B cell (primary cell): ENCODE measurements around the gene PSMA1. TPM values are rescaled to one million over a fixed set of nuclear protein-coding genes. Genes with fewer than 3 reads are reported as not detected.

Experiments used
- ATAC-seq: fragments of 200-7000 bp; cut with Tn5 transposase; one replicate; pipeline ENCODE4 v1.10.0; 2021; ENCODE audit warnings: low read depth, mild to moderate bottlenecking, moderate number of reproducible peaks, moderate library complexity
- CTCF ChIA-PET: fragments of 350-600 bp; sonication (Branson Sonifier 250); formaldehyde crosslinking; loops from one replicate; lab custom pipeline; 2021; ENCODE audit warnings: antibody characterized with exemption, inconsistent platforms; lab: Charles Lee
- POLR2A ChIA-PET: fragments of 350-600 bp; sonication (Branson Sonifier 250); formaldehyde crosslinking; loops from one replicate; lab custom pipeline; 2021; ENCODE audit warnings: antibody characterized with exemption; lab: Charles Lee
- DNase-seq: peaks from one replicate; pipeline ENCODE4 v3.0.0; 2013
- H2AFZ ChIP-seq: 2 replicates; pipeline ENCODE4 v1.6.1; 2012; ENCODE audit warnings: mild to moderate bottlenecking, low read depth, low read length; ENCODE audit not compliant: insufficient read depth, poor library complexity, severe bottlenecking
- H3K27ac ChIP-seq, 2 donors: 1 replicate in 1 of 2; 2 replicates in 1 of 2; pipeline ENCODE4 v1.5.1; 2012 to 2013; ENCODE audit warnings: low read length in 2 of 2, mild to moderate bottlenecking in 2 of 2, moderate library complexity in 1 of 2
- H3K27me3 ChIP-seq, 4 experiments: fragments of 200-600 bp in 1 of 4; sonication (generic) in 1 of 4; replicated peaks in 1 of 4; 1 replicate in 2 of 4; 2 replicates in 2 of 4; pipeline versions ENCODE4 v1.6.1 to v1.7.0; 2013 to 2016; ENCODE audit warnings: low read length in 3 of 4, mild to moderate bottlenecking in 2 of 4, mixed read lengths in 1 of 4, moderate library complexity in 1 of 4; ENCODE audit not compliant: insufficient read depth in 4 of 4, control insufficient read depth in 3 of 4; ENCODE audit errors: control extremely low read depth in 1 of 4
- H3K36me3 ChIP-seq, 2 experiments: replicated peaks in 1 of 2; 1 replicate in 1 of 2; 2 replicates in 1 of 2; pipeline versions ENCODE4 v1.6.1 to v1.7.1; 2013; ENCODE audit warnings: low read length in 1 of 2; ENCODE audit not compliant: insufficient read depth in 2 of 2, control insufficient read depth in 1 of 2; ENCODE audit errors: control extremely low read depth in 1 of 2, extremely low read depth in 1 of 2
- H3K4me1 ChIP-seq, 2 donors: fragments of 200-600 bp in 1 of 2; sonication (generic) in 1 of 2; 1 replicate in 1 of 2; 2 replicates in 1 of 2; pipeline versions ENCODE4 v1.5.1 to v1.6.1; 2013 to 2017; ENCODE audit warnings: low read length in 2 of 2; ENCODE audit not compliant: control insufficient read depth in 2 of 2, insufficient read depth in 2 of 2
- H3K4me2 ChIP-seq: replicated peaks from 2 replicates; pipeline ENCODE3; 2012; ENCODE audit warnings: mild to moderate bottlenecking, low read depth, low read length; ENCODE audit not compliant: poor library complexity, severe bottlenecking
- H3K4me3 ChIP-seq, 5 experiments: fragments of 200-600 bp in 1 of 5; sonication (generic) in 1 of 5; 1 replicate in 3 of 5; 2 replicates in 2 of 5; pipeline versions ENCODE4 v1.5.1 to v1.7.0; 2011 to 2016; ENCODE audit warnings: low read length in 4 of 5, mild to moderate bottlenecking in 4 of 5, low read depth in 2 of 5, control low read depth in 1 of 5, moderate library complexity in 1 of 5; ENCODE audit not compliant: insufficient read depth in 1 of 5; ENCODE audit errors: control extremely low read depth in 1 of 5, extremely low read depth in 1 of 5
- H3K79me2 ChIP-seq: fragments of 200-600 bp; sonication (generic); one replicate; pipeline ENCODE4 v1.6.0; 2016; ENCODE audit warnings: low read length; ENCODE audit not compliant: control insufficient read depth, insufficient read depth
- H3K9ac ChIP-seq: fragments of 200-600 bp; sonication (generic); 2 replicates; pipeline ENCODE4 v1.6.1; 2017; ENCODE audit warnings: mild to moderate bottlenecking, low read length, moderate library complexity
- H3K9me3 ChIP-seq, 3 donors: one replicate each; pipeline versions ENCODE4 v1.6.1 to v1.7.1; 2013; ENCODE audit warnings: low read length in 2 of 3; ENCODE audit not compliant: control insufficient read depth in 2 of 3, insufficient read depth in 1 of 3; ENCODE audit errors: control extremely low read depth in 1 of 3
- H4K20me1 ChIP-seq: 2 replicates; pipeline ENCODE4 v1.6.0; 2012; ENCODE audit warnings: mild to moderate bottlenecking, low read length; ENCODE audit not compliant: insufficient read depth, control insufficient read depth, poor library complexity, severe bottlenecking
- H3K27ac Mint-ChIP-seq: one replicate; pipeline ENCODE4 v1.8.0; 2021; ENCODE audit warnings: mixed read lengths
- H3K27me3 Mint-ChIP-seq: one replicate; pipeline ENCODE4 v1.8.0; 2021; ENCODE audit warnings: mixed read lengths
- H3K4me1 Mint-ChIP-seq: one replicate; pipeline ENCODE4 v1.8.0; 2021; ENCODE audit warnings: mixed read lengths
- H3K4me3 Mint-ChIP-seq: one replicate; pipeline ENCODE4 v1.8.0; 2021; ENCODE audit warnings: mixed read lengths
- H3K9me3 Mint-ChIP-seq: one replicate; pipeline ENCODE4 v1.8.0; 2022; ENCODE audit warnings: mixed read lengths; ENCODE audit not compliant: insufficient read depth
- EZH2 ChIP-seq: IDR thresholded peaks from 2 replicates; pipeline ENCODE4 v1.6.1; 2012; ENCODE audit warnings: borderline replicate concordance, low read depth, mild to moderate bottlenecking, moderate library complexity, low read length; ENCODE audit not compliant: insufficient read depth, poor library complexity, severe bottlenecking
- WGBS: methylation state at CpG from one replicate; pipeline ENCODE4 v1.1.5; 2013; ENCODE audit warnings: missing lambda C conversion rate; ENCODE audit not compliant: insufficient coverage; 5-methylcytosine and 5-hydroxymethylcytosine counted together
- intact Hi-C: fragments of 100-400 bp; cut with micrococcal nuclease; formaldehyde crosslinking; loops from one replicate; pipeline ENCODE4 v1.10.0; 2022
- polyA plus RNA-seq: library from polyadenylated mRNA; depleted of rRNA; stranded (reverse); fragments of >200 nt; gene quantifications from 2 replicates; pipeline ENCODE4 v1.2.3, GENCODE V29; 2012
- total RNA-seq, 2 donors: library from RNA; stranded (reverse); fragments of 120-200 nt in 1 of 2; gene quantifications; 1 replicate in 1 of 2; 2 replicates in 1 of 2; pipeline versions ENCODE4 v1.2.3 to v1.2.4, GENCODE V29; 2013 to 2022
- TF ChIP-seq, protein P1 (sequence below): fragments of 200-600 bp; IDR thresholded peaks from one replicate; pipeline ENCODE4 v1.8.0; 2022; ENCODE audit warnings: antibody characterized with exemption, mild to moderate bottlenecking

PSMA1 gene
- total and polyA plus RNA-seq, 2 donors (not counting 1 experiment from before 2014, with no cell fraction given): 91.4 to 123 TPM

DNA sequence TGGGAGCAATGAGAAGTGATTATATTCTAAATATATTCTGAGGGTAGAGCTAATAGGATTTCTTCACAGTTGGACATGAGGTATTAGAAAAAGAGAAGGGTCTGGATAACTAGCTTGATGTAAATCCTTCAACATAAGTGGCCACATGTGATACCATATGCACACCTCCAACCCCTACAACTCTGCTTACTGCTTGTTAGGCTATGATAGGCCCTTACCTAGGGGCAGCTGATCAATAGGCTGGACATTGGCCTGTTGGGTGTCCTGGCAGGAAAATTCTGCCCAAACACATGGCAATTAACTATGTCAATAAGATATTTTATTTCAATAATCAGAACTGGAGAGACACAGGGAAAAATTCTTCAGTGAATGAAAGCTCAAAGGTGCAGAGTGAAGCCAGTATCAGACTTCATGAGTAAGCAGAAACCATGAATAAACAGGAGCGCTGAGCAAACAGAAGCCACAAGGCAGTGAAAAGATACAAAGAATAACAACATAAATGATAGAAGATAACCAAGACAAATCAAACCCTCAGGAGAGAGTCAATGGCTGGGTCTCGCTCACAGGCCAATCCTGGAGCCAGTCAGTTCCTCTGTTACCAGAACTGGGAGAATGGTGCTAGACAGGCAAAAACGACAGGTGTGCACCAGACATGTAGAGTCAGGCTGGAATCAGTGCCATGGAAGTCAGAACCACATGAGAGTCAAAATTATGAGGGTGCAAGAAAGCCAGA lies 46.3 kb upstream of the PSMA1 start:
- Histone ChIP-seq H3K27me3 (no peaks in the 10 kb centered on the region), H2AFZ (peak overlapping the region; percentile 76), H3K36me3 (no peaks in the 10 kb centered on the region), H3K4me3 (peak overlapping the region in 1 of 5 experiments; percentile 39), H3K4me2 (peak overlapping the region; percentile 48), H3K27ac (peak overlapping the region; percentile 54 to 61), H3K9ac (peak overlapping the region; percentile 7), H3K4me1 (peaks cover 19 to 29% of the 10 kb centered on the region in 2 donors), H3K79me2 (no peaks in the 10 kb centered on the region), H3K9me3 (peaks cover 0 to 7% (median 0%) of the 10 kb centered on the region in 3 donors), H4K20me1 (no peaks in the 10 kb centered on the region)
- ChIA-PET CTCF (interaction anchor here (0.5 to 1.8 kb wide), 5 partner anchors 8 to 341 kb away, joined by 3 to 6 read pairs (median 5); no protein-coding TSS in a partner anchor), POLR2A (interaction anchor here (1.0 kb wide), 1 partner anchor 12 kb away, joined by 4 read pairs; no protein-coding TSS in a partner anchor)
- 83% methylated on average over 2 of the region's 3 CpGs for WGBS
- no peak for TF ChIP-seq EZH2
- TF ChIP-seq, protein P1, sequence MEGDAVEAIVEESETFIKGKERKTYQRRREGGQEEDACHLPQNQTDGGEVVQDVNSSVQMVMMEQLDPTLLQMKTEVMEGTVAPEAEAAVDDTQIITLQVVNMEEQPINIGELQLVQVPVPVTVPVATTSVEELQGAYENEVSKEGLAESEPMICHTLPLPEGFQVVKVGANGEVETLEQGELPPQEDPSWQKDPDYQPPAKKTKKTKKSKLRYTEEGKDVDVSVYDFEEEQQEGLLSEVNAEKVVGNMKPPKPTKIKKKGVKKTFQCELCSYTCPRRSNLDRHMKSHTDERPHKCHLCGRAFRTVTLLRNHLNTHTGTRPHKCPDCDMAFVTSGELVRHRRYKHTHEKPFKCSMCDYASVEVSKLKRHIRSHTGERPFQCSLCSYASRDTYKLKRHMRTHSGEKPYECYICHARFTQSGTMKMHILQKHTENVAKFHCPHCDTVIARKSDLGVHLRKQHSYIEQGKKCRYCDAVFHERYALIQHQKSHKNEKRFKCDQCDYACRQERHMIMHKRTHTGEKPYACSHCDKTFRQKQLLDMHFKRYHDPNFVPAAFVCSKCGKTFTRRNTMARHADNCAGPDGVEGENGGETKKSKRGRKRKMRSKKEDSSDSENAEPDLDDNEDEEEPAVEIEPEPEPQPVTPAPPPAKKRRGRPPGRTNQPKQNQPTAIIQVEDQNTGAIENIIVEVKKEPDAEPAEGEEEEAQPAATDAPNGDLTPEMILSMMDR: no peak
- Mint-ChIP-seq H3K9me3 (no peaks in the 10 kb centered on the region), H3K4me1 (peaks cover 23% of the 10 kb centered on the region), H3K4me3 (no peak overlapping the region), H3K27me3 (peaks cover 4% of the 10 kb centered on the region), H3K27ac (peak overlapping the region; percentile 80)
- no peak for DNase-seq
- ATAC-seq: no peak
- intact Hi-C loops: no loop called here

DNA sequence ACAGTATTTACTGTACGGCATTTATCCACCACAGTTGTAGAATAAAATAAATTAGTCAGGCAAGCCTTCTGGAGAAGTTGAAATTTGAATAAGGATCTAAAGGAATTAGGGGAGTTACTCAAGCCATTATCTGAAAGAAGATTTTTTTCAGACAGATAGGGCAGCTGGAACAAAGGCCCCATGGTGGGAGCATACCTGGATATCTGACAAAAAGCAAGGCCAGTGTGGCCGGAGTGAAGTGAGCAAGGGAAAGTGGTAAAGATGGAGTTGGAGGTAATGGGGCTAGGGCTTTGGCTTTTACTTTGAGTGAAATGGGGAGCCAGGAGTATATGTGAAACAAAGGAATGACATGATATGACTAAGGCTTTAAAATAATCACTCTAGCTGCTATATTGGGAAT lies 45.7 kb upstream of the PSMA1 start:
- Histone ChIP-seq H3K9me3 (peaks cover 0 to 7% (median 0%) of the 10 kb centered on the region in 3 donors), H3K9ac (no peak overlapping the region), H3K4me1 (peaks cover 19 to 29% of the 10 kb centered on the region in 2 donors), H4K20me1 (no peaks in the 10 kb centered on the region), H3K27ac (no peak overlapping the region), H3K79me2 (no peaks in the 10 kb centered on the region), H3K4me2 (no peak overlapping the region), H3K36me3 (no peaks in the 10 kb centered on the region), H3K27me3 (no peaks in the 10 kb centered on the region), H3K4me3 (no peak overlapping the region), H2AFZ (no peak overlapping the region)
- WGBS: 100% methylated on average over 1 of the region's 2 CpGs
- Mint-ChIP-seq H3K4me1 (peaks cover 23% of the 10 kb centered on the region), H3K4me3 (no peak overlapping the region), H3K9me3 (no peaks in the 10 kb centered on the region), H3K27me3 (peaks cover 7% of the 10 kb centered on the region), H3K27ac (peak overlapping the region; percentile 12)
- intact Hi-C loops: no loop called here
- TF ChIP-seq, protein P1: no peak
- TF ChIP-seq EZH2: no peak
- no peak for DNase-seq
- ChIA-PET POLR2A (no interaction called here), CTCF (interaction anchor here (0.8 to 1.8 kb wide), 3 partner anchors 8 to 341 kb away, joined by 3 to 6 read pairs (median 5); no protein-coding TSS in a partner anchor)
- no peak for ATAC-seq
